Fibroblast of lung (primary cell): ENCODE measurements around the gene SLC6A2. TPM values are rescaled to one million over a fixed set of nuclear protein-coding genes. Genes with fewer than 3 reads are reported as not detected.

ENCODE experiments used
- DNase-seq, 2 donors: peaks; one replicate each; pipeline versions ENCODE4 v3.0.0 to v3.0.0-alpha.2; 2010; ENCODE audit warnings: low read depth in 2 of 2
- H2AFZ ChIP-seq: 2 replicates; pipeline ENCODE4 v1.5.1; 2012; ENCODE audit warnings: low read length, control low read depth, inconsistent platforms
- H3K27ac ChIP-seq: 2 replicates; pipeline ENCODE4 v1.5.1; 2011; ENCODE audit warnings: low read length, control low read depth; ENCODE audit not compliant: insufficient read depth
- H3K27me3 ChIP-seq: 2 replicates; pipeline ENCODE4 v1.5.1; 2011; ENCODE audit warnings: mild to moderate bottlenecking, low read length; ENCODE audit not compliant: control insufficient read depth, insufficient read depth
- H3K36me3 ChIP-seq: 2 replicates; pipeline ENCODE4 v1.5.1; 2011; ENCODE audit warnings: low read length; ENCODE audit not compliant: control insufficient read depth, insufficient read depth
- H3K4me1 ChIP-seq: 2 replicates; pipeline ENCODE4 v1.5.1; 2011; ENCODE audit warnings: low read length; ENCODE audit not compliant: control insufficient read depth, insufficient read depth; ENCODE audit errors: extremely low read depth
- H3K4me2 ChIP-seq: 2 replicates; pipeline ENCODE4 v1.5.1; 2011; ENCODE audit warnings: low read length, control low read depth; ENCODE audit not compliant: insufficient read depth; ENCODE audit errors: extremely low read depth
- H3K4me3 ChIP-seq, 4 experiments: fragments of 200-600 bp in 1 of 4; sonication (generic) in 1 of 4; replicated peaks in 1 of 4; 2 replicates each; pipeline ENCODE4 v1.5.1; 2011 to 2016; ENCODE audit warnings: low read length in 4 of 4, low read depth in 3 of 4, mild to moderate bottlenecking in 3 of 4, control low read depth in 2 of 4, inconsistent platforms in 1 of 4, mixed read lengths in 1 of 4; ENCODE audit not compliant: insufficient read depth in 1 of 4; ENCODE audit errors: control extremely low read depth in 1 of 4
- H3K79me2 ChIP-seq: 2 replicates; pipeline ENCODE4 v1.5.1; 2012; ENCODE audit warnings: mild to moderate bottlenecking, low read length, inconsistent platforms; ENCODE audit not compliant: control insufficient read depth, insufficient read depth
- H3K9ac ChIP-seq: 2 replicates; pipeline ENCODE4 v1.5.1; 2011; ENCODE audit warnings: mild to moderate bottlenecking, low read length, control low read depth; ENCODE audit not compliant: insufficient read depth
- H3K9me3 ChIP-seq: 2 replicates; pipeline ENCODE4 v1.5.1; 2012; ENCODE audit warnings: low read depth, low read length; ENCODE audit not compliant: control insufficient read depth, insufficient read depth
- H4K20me1 ChIP-seq: 2 replicates; pipeline ENCODE4 v1.5.1; 2011; ENCODE audit warnings: low read length; ENCODE audit not compliant: control insufficient read depth, insufficient read depth; ENCODE audit errors: extremely low read depth
- CTCF ChIP-seq, 2 donors: IDR thresholded peaks in 1 of 2; conservative IDR thresholded peaks in 1 of 2; 1 replicate in 1 of 2; 2 replicates in 1 of 2; pipeline ENCODE4 v1.5.1; 2011 to 2012; ENCODE audit warnings: low read length in 2 of 2, control low read depth in 1 of 2, inconsistent platforms in 1 of 2, low read depth in 1 of 2, mild to moderate bottlenecking in 1 of 2
- EZH2 ChIP-seq: IDR thresholded peaks from 2 replicates; pipeline ENCODE4 v1.5.1; 2012; ENCODE audit warnings: low read length, control low read depth, mild to moderate bottlenecking; ENCODE audit errors: missing control alignments
- polyA plus RNA-seq, 2 donors: library from polyadenylated mRNA; depleted of rRNA in 1 of 2; stranded (reverse) in 1 of 2; unstranded in 1 of 2; fragments of >200 nt; gene quantifications; 2 replicates each; pipeline ENCODE4 v1.2.1, GENCODE V29; 2011 to 2012; ENCODE audit warnings: missing spikeins in 1 of 2
- total RNA-seq: library from RNA; depleted of rRNA; stranded (reverse); fragments of >200 nt; gene quantifications from 2 replicates; pipeline ENCODE4 v1.2.1, GENCODE V29; 2014

The SLC6A2 gene
- total and polyA plus RNA-seq, 2 donors (not counting 1 experiment from before 2014, with no cell fraction given) = not detected

GRCh38 chr16:55641430-55642056, 14.2 kb upstream of the SLC6A2 start:
- peaks cover 3% of the 10 kb centered on the region for H3K27me3 ChIP-seq
- H3K79me2 ChIP-seq = no peaks in the 10 kb centered on the region
- no peaks in the 10 kb centered on the region for H3K9me3 ChIP-seq
- H2AFZ ChIP-seq = no peak overlapping the region
- peak; percentile 14 to 33 for DNase-seq
- H3K4me3 ChIP-seq = no peak overlapping the region
- H3K9ac ChIP-seq = no peak overlapping the region
- peaks cover 3% of the 10 kb centered on the region for H3K4me1 ChIP-seq
- peak overlapping the region; percentile 20 for H3K4me2 ChIP-seq
- TF ChIP-seq CTCF (conservative IDR thresholded peaks at IDR 0.05 in 1 of 2, IDR thresholded peaks at IDR 0.05 in 1 of 2; ENCODE audit: low read depth in 1 of 2, low read length in 2 of 2) = no peak
- TF ChIP-seq EZH2 = no peak
- no peaks in the 10 kb centered on the region for H3K36me3 ChIP-seq
- H4K20me1 ChIP-seq = no peaks in the 10 kb centered on the region
- H3K27ac ChIP-seq = no peak overlapping the region

GRCh38 chr16:55642611-55643010, 13.2 kb upstream of the SLC6A2 start:
- Histone ChIP-seq H4K20me1 (no peaks in the 10 kb centered on the region), H3K27me3 (peaks cover 3% of the 10 kb centered on the region), H3K4me2 (no peak overlapping the region), H3K79me2 (no peaks in the 10 kb centered on the region), H3K36me3 (no peaks in the 10 kb centered on the region), H3K4me3 (no peak overlapping the region), H3K4me1 (peaks cover 3% of the 10 kb centered on the region), H3K27ac (no peak overlapping the region), H3K9ac (no peak overlapping the region), H3K9me3 (no peaks in the 10 kb centered on the region), H2AFZ (no peak overlapping the region)
- TF ChIP-seq EZH2 = no peak
- no peak for TF ChIP-seq CTCF (conservative IDR thresholded peaks at IDR 0.05 in 1 of 2, IDR thresholded peaks at IDR 0.05 in 1 of 2; ENCODE audit: low read depth in 1 of 2, low read length in 2 of 2)
- no peak for DNase-seq

- H3K79me2 ChIP-seq = no peaks in the 10 kb centered on the region
- peaks cover 3% of the 10 kb centered on the region for H3K4me1 ChIP-seq
- no peaks in the 10 kb centered on the region for H3K9me3 ChIP-seq
- no peaks in the 10 kb centered on the region for H3K36me3 ChIP-seq
- H3K4me2 ChIP-seq = no peak overlapping the region
- no peak overlapping the region for H2AFZ ChIP-seq
- H3K9ac ChIP-seq = no peak overlapping the region
- H3K27ac ChIP-seq = no peak overlapping the region
- H4K20me1 ChIP-seq = no peaks in the 10 kb centered on the region
- H3K27me3 ChIP-seq = peaks cover 3% of the 10 kb centered on the region
- no peak overlapping the region for H3K4me3 ChIP-seq
- TF ChIP-seq CTCF (conservative IDR thresholded peaks at IDR 0.05 in 1 of 2, IDR thresholded peaks at IDR 0.05 in 1 of 2; ENCODE audit: low read depth in 1 of 2, low read length in 2 of 2) (peak in 1 of 2 donors; percentile 8), EZH2 (no peak)
- peak in 1 of 2 donors; percentile 5 for DNase-seq
Measured at GRCh38 chr16:55643161-55643970, 12.4 kb upstream of the SLC6A2 start.
